ENCODE measurements around the gene ADRM1.

The ADRM1 gene

GRCh38 chr20:62297449-62298227 is 5.2 kb upstream of the ADRM1 start:
- ATAC-seq (no peak), DNase-seq (no peak)

GRCh38 chr20:62298577-62299249 is 4.1 kb upstream of the ADRM1 start:
- ATAC-seq (no peak), DNase-seq (no peak)

GRCh38 chr20:62299666-62300236 is 3.0 kb upstream of the ADRM1 start:
- ATAC-seq (no peak), DNase-seq (no peak)

GRCh38 chr20:62300319-62300718 is 2.5 kb upstream of the ADRM1 start:
- DNase-seq, result no peak

GRCh38 chr20:62301111-62301668 is 1.6 kb upstream of the ADRM1 start:
- DNase-seq (no peak), ATAC-seq (no peak)

More at GRCh38 chr20:62300319-62300718, 2.5 kb upstream of the ADRM1 start:
- no peak for ATAC-seq

GRCh38 chr20:62301773-62302340 is 940 bp upstream of the ADRM1 start:
- ATAC-seq (peak; percentile 63), DNase-seq (peak; percentile 90)

GRCh38 chr20:62303062-62303339 is 204 bp downstream of the ADRM1 start:
- DNase-seq (no peak), ATAC-seq (no peak)

- ATAC-seq (no peak), DNase-seq (peak; percentile 25)
These were observed 786 bp downstream of the ADRM1 start for GRCh38 chr20:62303340-62304226.

GRCh38 chr20:62304331-62305148 is 1.7 kb downstream of the ADRM1 start:
- no peak for DNase-seq
- ATAC-seq, result no peak

- ATAC-seq, result no peak
- DNase-seq, result no peak
These were observed 2.5 kb downstream of the ADRM1 start for GRCh38 chr20:62305149-62305764.

- ATAC-seq, result no peak
- DNase-seq, result no peak
These were observed 3.1 kb downstream of the ADRM1 start for GRCh38 chr20:62305765-62306413.

- DNase-seq, result no peak
- no peak for ATAC-seq
These were observed 3.8 kb downstream of the ADRM1 start for GRCh38 chr20:62306414-62307187.

GRCh38 chr20:62307226-62308101 is 4.7 kb downstream of the ADRM1 start:
- no peak for DNase-seq
- no peak for ATAC-seq

GRCh38 chr20:62308102-62308822 is 5.5 kb downstream of the ADRM1 start:
- ATAC-seq (no peak), DNase-seq (no peak)

- ATAC-seq (no peak), DNase-seq (no peak)
These were observed 6.6 kb downstream of the ADRM1 start for GRCh38 chr20:62309198-62309944.

- ATAC-seq, result no peak
- no peak for DNase-seq
These were observed 7.4 kb downstream of the ADRM1 start for GRCh38 chr20:62309947-62310756.
